HG03066 (cell line): ENCODE data around the gene PYGO2.

Source experiments
- ATAC-seq: cut with Tn5 transposase; IDR thresholded peaks from one replicate; pipeline ENCODE4 v1.9.1; 2021; ENCODE audit warnings: low read depth; ENCODE audit not compliant: unreplicated experiment

Gene PYGO2

DNA sequence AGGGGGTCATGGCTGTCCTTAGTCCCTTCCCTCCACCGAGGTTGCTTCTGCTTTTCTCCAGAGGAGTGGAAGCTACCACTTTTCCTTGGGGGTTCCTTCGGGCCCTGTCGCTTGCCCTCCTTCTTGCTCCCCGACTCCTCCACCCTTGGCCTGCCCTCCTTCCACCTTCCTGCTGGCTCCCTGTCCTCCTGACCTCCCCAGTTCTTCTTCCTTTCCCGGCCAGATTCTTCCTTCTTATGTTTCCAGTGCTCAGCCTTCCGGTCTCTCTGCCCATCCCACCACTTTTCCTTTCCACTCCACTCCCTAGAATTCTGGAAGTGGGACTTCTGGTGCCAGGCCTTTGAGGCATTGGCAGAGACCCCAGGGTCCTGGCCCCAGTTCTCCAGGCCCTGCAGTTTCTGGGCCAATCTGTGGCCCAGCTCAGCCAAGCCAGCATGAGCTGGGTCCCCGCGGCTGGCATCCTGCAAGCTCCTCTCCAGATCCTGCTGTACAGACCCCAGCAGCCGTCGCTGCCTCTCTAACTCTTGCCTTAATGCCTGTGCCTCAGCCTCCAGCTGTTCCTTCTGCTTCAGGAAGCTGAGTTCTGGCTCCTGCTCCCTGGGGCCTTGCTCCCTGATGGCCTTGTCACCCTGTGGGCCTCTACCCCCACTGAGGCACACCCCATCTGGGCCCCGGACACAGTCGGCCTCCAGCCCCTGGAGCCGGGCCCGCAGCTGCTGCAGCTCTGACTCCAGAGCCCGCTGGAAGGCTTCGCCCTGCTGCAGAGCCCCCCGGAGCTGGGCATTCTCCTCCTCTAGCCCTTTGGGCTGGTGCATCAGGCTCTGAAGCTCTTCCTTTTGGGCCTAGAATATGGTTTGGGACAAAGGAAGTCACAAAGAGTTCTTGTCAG lies 15.4 kb downstream of the PYGO2 start:
- ATAC-seq = no peak

DNA sequence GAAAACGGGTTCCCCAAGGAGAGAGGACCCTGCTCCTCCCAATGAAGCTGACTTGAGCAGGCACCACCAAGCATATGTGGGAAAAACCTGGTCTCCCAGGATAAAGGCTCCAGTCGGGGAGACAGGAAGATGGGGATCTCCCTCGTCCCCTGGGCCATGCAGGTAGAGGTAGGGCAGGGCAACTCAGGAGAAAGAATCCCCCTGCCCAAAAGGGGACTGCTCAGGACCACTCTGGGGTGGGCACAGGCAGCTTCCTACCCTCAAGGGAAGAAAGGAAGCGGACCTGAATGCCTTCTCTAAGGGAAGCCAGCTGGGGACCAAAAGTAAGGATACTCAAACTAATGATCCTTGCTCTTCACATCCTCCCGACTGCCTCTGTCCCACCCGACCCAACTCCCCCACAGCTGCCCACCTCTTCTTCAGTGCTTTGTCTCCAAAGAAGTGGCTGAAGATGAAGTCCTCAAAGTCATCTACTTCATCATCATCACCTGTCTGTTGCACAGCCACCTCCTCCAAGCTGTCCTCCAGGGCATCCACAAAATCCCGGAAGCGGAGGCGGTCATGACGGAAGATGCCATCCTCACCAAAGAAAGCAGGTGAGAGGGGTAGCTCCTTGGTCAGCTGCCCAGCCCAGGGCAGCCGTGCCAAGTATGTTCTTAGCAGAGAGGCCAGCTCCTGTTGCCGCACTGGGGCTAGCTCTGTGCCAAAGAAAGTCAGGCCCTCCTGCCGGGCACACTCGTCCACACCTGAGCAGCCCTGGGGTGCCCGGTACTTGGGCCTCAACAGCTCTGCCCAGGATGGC lies 16.2 kb downstream of the PYGO2 start:
- no peak for ATAC-seq

DNA sequence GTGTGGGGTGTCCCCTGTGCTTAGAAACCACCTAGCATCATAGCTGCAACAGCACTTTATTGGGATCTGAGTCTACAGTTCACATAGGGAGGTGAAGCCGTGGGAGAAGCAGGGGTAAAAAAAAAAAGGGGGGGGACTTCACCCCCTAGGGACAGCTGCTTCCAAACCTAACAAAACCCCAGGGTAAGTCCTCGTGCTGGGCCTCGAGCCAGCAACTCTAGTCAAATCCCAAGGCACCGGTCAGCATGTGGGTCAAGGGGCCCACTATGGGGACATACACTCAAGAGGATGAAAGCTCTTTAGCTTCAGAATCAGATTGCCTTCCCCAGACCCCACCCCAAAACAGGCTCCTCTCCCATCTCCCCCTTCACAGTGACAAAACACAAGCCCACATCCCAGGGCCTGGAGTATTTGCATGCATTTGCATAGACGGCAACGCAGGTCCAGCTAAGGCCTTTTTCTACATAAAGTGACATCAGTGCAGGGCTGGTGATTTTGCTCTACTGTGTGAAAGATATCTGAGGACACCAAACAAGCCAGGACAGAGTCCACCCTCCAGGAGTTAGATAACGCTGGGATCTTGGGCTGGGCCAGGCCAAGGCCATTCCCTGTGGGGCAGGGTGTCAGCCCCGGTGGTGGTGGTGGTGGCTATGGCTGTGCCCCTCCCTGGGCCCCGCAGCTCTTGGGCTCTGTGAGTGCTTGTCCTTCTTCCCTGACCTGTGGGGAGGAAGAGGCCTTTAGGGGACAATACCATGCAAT lies 17.0 kb downstream of the PYGO2 start:
- ATAC-seq = no peak

DNA sequence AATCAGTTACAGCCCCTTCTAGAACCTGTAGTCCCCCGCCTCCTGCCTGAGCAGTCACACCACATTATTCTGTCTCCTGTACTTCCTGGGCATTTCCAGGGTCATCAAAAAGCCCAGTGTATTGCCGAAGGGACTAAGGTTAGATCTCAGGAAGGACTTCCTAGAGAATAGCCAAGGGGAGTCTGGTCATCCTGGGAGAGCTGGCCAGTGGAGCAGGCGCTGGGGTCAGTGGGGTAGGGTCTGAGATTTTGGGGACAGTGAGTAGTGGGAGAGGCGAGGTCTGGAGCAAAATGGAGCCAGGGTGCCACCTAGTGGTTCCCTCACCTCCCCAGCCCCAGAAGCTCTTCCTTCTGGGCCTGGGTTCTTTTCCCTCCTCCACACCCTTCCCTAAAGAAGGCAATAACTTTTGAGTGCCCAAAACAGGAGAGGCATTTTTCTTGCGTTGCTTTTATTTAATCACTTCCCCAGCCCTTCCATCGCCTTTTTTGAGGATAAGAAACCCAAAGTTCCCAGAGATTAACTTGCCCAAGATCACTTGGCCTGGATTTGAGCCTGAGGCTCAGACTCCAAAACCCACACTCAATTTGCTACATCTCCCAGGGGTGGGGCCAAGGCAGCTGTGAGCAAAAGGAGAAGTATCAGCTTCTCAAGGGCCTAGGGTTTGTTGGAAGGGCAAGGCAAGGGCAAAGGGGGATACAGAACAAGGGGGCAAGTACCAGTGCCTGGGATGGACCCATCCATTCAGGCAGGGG lies 17.8 kb downstream of the PYGO2 start:
- ATAC-seq = no peak

DNA sequence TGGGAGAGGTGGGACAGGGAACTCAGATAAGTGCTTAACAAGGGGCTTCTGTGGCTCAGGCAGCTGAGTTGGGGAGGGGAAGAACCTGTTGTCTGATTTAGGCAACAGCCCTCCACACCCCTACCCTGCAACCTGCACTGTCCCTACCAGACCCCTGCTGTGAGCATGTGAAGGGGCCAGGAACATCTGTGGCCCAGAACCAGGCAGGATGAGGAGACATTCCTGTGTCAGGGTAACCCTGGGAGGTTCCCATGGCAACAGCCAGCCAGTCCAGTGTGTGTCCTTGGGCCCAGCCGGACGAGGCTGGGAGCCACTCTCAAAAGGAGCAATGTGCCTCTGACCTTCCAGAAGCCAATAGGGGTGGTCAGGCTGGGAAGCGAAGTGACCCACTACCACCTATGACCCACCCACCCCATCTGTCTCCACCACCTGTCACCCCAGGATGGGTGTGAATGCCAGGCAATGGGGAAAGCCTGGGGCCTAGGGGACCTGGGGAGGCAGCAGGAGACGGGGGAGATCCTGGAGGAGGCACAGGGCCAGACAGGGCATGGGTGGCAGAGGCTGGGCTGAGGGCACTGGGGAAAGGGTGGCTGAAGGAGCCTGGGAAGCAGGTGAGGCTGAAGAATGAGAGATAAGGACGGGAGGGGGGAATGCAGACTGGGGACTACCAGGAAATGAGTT lies 20.1 kb downstream of the PYGO2 start:
- ATAC-seq = no peak

DNA sequence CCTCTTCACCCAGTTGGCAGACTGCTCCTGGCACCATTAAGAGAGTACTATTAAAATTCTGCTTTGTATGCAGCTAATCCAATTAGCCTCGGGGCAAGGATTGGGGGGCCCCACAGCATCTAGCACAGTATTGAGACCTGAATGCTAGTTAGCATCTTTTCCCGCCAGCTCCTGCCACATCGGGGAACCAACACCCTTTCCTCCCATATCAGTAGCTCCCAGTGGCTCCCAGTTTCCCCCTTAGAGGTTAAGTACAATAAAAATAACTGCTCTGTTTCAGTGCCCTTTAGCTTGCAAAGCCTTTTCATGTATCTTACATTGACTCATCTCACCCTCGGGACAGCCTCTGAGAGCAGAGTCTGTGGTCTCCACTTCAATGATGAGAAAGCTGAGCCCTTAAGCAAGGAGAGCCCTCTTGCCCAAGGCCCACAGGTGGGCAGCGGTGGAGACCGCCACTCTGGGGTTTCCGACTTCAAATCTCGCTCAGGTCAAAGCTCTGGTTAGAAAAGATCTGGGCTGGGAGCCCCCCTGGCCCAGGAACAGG lies 20.9 kb downstream of the PYGO2 start:
- no peak for ATAC-seq

DNA sequence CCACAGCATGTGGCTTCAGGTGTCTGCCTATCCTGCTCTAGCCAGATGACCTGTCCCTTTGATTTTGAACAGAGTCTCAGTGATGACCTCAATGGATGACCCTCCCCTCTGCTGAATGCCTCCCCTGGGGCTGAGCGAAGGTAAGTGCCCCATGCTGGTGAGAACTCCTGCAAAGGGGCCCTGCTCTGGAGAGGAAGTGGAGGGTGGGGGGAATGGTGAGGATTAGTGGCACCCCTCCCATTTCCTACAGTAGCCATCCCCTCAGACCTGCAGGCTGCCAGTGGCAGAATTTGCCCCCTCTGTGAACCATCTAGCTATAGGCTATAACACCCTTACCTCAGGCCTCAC lies 21.4 kb downstream of the PYGO2 start:
- no peak for ATAC-seq

DNA sequence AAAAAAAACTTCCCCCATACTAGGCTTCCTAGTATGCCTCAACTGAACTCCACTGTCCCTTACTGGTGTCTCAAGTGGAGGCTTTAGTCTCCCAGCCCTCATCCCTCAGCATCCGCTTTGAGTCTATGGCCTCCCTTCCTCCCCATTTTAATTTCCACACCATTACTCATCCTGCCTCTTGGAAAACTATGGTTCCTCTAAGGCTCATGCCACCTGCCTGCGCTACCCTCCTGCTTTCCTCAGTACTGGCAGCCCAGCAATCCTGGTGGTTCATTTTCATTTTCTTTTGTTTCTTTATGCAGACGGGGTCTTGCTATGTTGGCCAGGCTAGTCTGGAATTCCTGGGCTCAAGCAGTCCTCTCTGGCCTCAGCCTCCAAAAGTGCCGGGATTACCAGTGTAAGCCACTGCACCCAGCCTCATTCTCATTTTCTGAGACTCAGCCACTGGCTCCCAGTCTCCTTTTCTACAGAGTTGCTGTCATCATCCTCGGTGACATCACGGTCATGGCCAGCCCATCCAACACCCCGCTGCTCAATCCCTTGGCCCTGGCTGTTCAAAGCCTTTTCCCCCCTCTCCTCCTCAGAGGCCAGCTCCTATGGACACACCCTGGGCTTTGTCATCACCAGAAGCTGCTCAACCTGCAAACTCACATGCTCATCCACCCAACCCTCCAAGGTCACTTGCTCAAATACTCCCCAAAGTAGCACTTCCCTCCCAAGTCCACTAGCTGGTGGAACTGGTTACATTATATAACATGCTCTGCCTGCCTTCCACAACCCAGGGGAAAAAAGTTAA lies 22.8 kb downstream of the PYGO2 start:
- ATAC-seq = no peak

DNA sequence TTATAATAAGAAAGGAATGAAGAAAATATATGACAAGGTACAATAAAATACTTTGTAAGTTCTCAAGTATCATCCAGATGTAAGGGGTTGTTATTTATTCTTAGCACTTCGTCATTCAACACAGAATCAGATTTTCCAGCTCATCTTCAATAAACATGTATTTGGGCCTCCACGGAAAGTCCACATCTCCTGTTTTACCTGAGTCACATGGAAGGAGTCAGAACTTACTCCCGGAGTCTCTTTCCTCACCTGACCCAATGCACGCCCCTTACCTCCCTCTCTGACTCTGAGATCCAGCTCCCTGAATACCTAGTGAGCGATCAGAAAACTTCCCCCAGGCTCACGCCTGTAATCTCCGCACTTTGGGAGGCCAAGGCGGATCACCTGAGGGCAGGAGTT lies 23.6 kb downstream of the PYGO2 start:
- no peak for ATAC-seq

DNA sequence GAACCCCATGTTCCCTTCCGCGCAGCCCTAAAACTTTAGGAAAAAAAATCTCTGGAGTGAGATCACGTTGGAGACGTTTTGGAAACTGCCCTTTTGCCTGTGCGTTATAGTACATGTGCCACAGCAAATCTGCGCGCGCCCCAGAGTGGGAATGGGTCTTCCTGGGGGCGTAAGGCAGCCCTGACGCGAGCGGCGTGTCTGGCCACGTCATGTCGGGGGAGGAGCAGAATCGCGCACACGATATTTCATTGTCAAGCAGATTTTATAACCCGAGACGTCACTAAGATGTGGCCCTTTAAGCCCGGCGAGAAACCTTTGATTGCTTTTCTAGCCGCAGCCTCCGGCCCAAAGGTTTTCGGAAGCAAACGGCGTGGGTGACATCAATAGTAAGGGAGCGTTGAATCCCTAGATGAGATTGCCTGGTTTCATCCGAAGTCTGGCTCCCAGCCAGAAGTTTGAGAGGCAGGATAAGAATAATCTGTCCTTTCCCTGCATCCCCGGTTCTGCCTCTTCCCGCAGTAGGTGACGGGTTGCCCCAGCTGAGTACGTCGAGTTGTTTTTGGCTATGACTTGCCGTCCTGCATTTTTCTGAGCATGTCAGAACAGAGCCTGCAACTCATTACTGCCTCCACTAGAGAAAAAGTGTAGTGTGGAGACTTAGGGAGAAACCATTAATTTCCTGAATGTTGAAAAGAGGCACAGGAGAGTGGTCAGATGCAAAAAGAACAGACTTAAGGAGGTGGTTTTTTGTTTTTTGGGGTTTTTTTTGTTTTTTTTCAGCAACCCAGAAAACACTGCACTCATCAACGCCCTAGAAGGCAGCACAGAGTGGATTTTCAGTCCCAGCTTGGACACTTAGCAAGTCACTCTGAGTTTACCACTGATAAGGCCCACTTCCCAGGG lies 24.2 kb downstream of the PYGO2 start:
- peak; percentile 51 for ATAC-seq

DNA sequence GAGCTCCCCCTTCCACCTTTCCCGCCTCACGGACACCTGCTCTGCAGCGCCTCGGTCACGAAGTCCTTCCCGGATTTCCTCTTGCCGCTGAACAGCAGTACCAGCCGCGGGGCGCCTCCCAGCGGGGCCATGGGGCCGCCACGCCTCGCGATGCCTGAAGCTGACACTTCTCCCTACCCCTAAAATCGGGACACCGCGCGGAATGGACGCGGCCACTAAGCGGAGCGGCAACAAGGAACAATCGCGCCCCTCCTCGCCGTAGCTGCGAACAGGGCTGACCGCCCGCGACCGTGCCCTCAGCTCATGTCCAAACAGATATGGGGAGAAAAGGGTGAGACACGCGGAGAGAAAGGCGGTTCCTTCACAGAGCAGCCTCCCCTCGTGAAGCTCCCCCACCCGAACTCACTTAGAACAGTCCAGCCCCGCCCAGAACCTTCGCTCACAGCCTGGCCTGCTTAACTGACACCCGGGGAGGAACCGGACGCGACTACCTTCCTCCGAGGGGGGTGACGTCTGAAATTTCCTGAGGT lies 25.0 kb downstream of the PYGO2 start, which contains the start of gene PMVK:
Gene PMVK (minus strand): TSS at position 165 of the 530 bp plus-strand sequence. CDS start 34 bp downstream, at position 131.
- peak; percentile 68 for ATAC-seq

DNA sequence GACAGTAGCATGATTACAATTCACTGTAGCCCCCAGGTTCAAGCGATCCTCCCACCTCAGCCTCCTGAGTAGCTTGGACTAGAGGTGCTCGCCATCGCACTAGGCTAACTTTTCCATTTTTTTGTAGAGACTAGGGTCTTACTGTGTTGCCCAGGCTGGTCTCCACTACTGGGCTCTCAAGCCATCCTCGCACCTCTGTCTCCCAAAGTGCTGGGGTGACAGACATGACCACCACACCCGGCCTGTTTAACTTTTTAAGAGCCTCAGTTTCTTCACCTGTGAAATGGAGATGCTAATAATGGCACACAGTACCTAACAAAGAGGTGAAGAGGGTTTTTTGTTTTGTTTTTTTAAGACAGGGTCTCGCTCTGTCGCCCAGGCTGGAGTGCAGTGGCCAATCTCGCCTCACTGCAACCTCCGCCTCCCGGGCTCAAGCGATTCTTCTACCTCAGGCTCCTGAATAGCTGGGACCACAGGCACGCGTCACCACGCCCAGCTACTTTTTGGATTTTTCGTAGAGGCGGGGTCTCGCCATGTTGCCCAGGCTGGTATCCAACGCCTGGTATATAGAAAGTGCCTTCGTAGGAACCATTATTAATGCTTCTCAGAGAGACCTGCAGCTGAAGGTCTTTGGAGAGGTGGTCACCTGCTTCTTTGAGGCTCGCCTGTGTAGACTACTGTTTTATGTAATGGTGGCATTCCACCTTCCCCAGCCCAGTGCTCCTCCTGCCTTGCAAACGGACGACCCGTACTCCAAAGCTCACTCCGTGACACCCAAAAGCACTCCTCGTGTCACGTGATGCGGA lies 25.6 kb downstream of the PYGO2 start:
- no peak for ATAC-seq

DNA sequence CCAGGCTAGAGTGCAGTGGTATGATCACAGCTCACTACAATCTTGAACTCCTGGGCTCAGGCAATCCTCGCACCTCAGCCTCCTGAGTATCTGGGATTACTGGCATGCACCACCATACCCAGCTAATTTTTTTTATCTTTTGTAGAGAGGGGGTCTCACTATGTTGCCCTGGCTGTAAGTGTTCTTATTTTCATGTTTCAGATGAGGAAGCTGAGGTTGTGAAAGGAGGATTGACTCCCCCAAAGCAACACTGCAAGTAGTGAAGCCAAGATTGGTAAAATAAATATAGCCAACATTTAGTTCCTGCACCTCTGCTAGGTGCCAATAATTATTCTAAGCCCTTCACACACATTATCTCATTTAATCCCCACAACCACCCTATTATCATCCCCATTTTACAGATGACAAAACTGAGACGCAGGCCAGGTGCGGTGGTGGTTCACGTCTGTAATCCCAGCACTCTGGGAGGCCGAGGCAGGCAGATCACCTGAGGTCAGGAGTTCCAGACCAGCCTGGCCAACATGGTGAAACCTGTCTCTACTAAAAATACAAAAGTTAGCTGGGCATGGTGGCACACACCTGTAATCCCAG lies 27.1 kb downstream of the PYGO2 start:
- no peak for ATAC-seq

DNA sequence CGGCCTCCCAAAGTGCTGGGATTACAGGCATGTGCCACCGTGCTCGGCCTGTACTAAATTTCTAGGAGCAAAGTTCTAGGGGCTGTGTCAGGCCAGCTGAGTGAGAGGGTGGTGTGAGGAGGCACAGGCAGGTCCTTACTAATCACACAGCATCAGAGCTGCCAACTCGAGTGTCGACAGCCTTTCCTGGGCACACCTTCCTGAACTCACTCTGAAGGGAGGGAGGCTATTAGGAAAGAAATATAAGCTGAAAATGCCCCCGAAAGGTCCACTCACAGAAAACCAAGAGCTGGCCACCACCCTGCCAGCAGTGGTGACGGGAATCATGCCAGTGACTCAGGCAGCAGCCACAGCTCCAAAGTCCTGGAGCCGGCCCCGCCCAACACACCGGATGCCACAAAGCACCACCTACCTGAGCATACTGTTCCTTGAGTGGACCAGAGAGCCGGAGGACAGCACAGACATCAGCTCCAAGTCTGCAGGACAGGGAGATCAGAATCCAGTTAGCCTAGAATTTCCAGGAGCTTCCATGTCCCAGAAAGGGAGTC lies 29.6 kb downstream of the PYGO2 start:
- ATAC-seq = no peak

DNA sequence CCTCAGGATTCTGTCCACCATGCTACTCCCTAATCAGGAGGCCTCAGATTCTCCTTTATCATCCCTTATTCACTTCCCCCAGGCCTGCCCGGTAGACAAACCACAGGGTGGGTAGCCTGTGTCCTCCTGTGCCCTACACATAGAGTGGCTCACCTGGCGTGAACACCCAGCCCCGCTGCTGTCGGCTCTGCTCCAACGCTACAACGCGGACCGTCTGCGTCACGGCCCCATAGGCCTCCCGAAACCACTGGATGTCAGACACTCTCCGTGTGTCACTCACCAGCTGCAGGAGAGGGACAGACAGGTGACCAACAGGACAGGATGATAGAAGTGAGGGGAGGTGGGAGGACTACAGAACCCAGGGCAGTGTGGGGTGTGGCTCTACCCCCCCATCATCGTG lies 35.4 kb downstream of the PYGO2 start:
- ATAC-seq = no peak
